ENCODE data around the gene FAM163A.

DNA sequence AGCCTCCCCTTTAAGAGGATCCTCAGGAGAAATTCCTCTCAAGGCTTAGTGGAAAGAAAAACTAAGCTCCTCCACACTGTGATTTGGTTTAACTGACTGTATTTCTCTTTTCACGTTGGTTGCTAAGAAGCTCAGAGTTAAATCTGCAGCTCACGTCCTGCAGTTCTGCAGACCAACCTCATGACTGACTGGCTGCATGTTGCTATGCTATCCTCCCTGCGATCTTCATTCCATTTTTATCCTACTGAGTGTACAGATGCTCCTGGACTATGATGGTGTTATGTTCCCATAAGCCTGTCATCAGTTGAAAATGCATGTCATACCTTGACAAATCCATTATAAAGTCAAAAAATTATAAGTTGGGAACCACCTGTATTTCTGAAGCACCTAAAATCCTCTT is 34.6 kb downstream of the FAM163A start:
- no peak for TF ChIP-seq POLR2AphosphoS5 (IDR thresholded peaks at IDR 0.05; ENCODE audit: borderline replicate concordance, low read depth, low read length)
- TF ChIP-seq EZH2 (IDR thresholded peaks at IDR 0.05), result no peak

Data from SK-N-MC (cell line).